ENCODE results near the gene ABCA9. TPM values are rescaled to one million over a fixed set of nuclear protein-coding genes. Genes with fewer than 3 reads are reported as not detected.
"Not testable (repeated sequence)": the region's sequence is repeated elsewhere in the genome, so short reads cannot be mapped to it uniquely, and the experiment has no call there.

The ABCA9 gene
- total and polyA plus RNA-seq, 2 of the 13 experiments (the other 11 are each of a cell fraction or from before 2014, with no cell fraction given): 0.04 TPM; not detected in 1

GRCh38 chr17:69072803-69073256 is 12.1 kb upstream of the ABCA9 start (continued):
- TF ChIP-seq IRF2 (CRISPR knock-in tag; IDR thresholded peaks at IDR 0.05): peak; percentile 74; the same call in 1 of the 2 replicates
- TF ChIP-seq FOSL2 (CRISPR knock-in tag; IDR thresholded peaks at IDR 0.05): 0 out of 2 replicates have a peak, but pooled peaks have one; percentile 29
- TF ChIP-seq CBFB (CRISPR knock-in tag; IDR thresholded peaks at IDR 0.05): 0 out of 2 replicates have a peak, but pooled peaks have one; percentile 56
- peak; percentile 93 for TF ChIP-seq ATF2 (CRISPR knock-in tag; IDR thresholded peaks at IDR 0.05)
- TF ChIP-seq ATF7 (IDR thresholded peaks at IDR 0.05): peak; percentile 75
- not testable (repeated sequence) for TF ChIP-seq ATF7 (CRISPR knock-in tag; IDR thresholded peaks at IDR 0.05)
- peak; percentile 68; the same call in 1 of the 2 replicates for TF ChIP-seq SMAD3 (CRISPR knock-in tag; IDR thresholded peaks at IDR 0.05)
- TF ChIP-seq SAP130 (CRISPR knock-in tag; IDR thresholded peaks at IDR 0.05; ENCODE audit: low read depth): 0 out of 2 replicates have a peak, but pooled peaks have one; percentile 54
- TF ChIP-seq MEF2D (CRISPR knock-in tag; IDR thresholded peaks at IDR 0.05): peak; percentile 94
- TF ChIP-seq, protein P1, sequence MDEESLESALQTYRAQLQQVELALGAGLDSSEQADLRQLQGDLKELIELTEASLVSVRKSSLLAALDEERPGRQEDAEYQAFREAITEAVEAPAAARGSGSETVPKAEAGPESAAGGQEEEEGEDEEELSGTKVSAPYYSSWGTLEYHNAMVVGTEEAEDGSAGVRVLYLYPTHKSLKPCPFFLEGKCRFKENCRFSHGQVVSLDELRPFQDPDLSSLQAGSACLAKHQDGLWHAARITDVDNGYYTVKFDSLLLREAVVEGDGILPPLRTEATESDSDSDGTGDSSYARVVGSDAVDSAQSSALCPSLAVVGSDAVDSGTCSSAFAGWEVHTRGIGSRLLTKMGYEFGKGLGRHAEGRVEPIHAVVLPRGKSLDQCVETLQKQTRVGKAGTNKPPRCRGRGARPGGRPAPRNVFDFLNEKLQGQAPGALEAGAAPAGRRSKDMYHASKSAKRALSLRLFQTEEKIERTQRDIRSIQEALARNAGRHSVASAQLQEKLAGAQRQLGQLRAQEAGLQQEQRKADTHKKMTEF (CRISPR knock-in tag; IDR thresholded peaks at IDR 0.05): peak; percentile 96
- TF ChIP-seq NR2C2 (CRISPR knock-in tag; IDR thresholded peaks at IDR 0.05; ENCODE audit: borderline replicate concordance): peak; percentile 51; the same call in 1 of the 2 replicates
- TF ChIP-seq HMGXB3 (CRISPR knock-in tag; IDR thresholded peaks at IDR 0.05; ENCODE audit: borderline replicate concordance): 0 out of 2 replicates have a peak, but pooled peaks have one; percentile 34
- peak; percentile 74; the same call in 1 of the 2 replicates for TF ChIP-seq ZNF24 (IDR thresholded peaks at IDR 0.05)
- TF ChIP-seq FOXP4 (CRISPR knock-in tag; IDR thresholded peaks at IDR 0.05): peak; percentile 95
- TF ChIP-seq THAP11 (CRISPR knock-in tag; IDR thresholded peaks at IDR 0.05): peak; percentile 73; the same call in 1 of the 2 replicates
- TF ChIP-seq, protein P2, sequence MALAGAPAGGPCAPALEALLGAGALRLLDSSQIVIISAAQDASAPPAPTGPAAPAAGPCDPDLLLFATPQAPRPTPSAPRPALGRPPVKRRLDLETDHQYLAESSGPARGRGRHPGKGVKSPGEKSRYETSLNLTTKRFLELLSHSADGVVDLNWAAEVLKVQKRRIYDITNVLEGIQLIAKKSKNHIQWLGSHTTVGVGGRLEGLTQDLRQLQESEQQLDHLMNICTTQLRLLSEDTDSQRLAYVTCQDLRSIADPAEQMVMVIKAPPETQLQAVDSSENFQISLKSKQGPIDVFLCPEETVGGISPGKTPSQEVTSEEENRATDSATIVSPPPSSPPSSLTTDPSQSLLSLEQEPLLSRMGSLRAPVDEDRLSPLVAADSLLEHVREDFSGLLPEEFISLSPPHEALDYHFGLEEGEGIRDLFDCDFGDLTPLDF (CRISPR knock-in tag; IDR thresholded peaks at IDR 0.05): 0 out of 2 replicates have a peak, but pooled peaks have one; percentile 30
- TF ChIP-seq ATF1 (CRISPR knock-in tag; IDR thresholded peaks at IDR 0.05): peak; percentile 56; the same call in 1 of the 2 replicates
- peak in 1 of 2 experiments; percentile 63; a peak in 1 of 4 replicates for TF ChIP-seq KLF16 (CRISPR knock-in tag; IDR thresholded peaks at IDR 0.05)
- TF ChIP-seq, protein P3, sequence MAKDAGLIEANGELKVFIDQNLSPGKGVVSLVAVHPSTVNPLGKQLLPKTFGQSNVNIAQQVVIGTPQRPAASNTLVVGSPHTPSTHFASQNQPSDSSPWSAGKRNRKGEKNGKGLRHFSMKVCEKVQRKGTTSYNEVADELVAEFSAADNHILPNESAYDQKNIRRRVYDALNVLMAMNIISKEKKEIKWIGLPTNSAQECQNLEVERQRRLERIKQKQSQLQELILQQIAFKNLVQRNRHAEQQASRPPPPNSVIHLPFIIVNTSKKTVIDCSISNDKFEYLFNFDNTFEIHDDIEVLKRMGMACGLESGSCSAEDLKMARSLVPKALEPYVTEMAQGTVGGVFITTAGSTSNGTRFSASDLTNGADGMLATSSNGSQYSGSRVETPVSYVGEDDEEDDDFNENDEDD (CRISPR knock-in tag; IDR thresholded peaks at IDR 0.05; ENCODE audit: borderline replicate concordance): peak; percentile 44; the same call in 1 of the 2 replicates
